IMR-90 (cell line): ENCODE measurements around the gene SCLY. TPM values are rescaled to one million over a fixed set of nuclear protein-coding genes. Genes with fewer than 3 reads are reported as not detected.

Source experiments
- ATAC-seq: fragments of 200-7000 bp; cut with Tn5 transposase; 2 replicates; pipeline ENCODE4 v1.9.1; 2020; ENCODE audit warnings: low read depth, mild to moderate bottlenecking, moderate library complexity
- BruUV-seq: library from RNA; stranded (reverse); fragments of 400-500 nt; replicated peaks from 2 replicates; lab custom pipeline; 2021; lab: Mats Ljungman, UMichigan
- CTCF ChIA-PET: fragments of 300-600 bp; formaldehyde crosslinking; extraction: SDS; loops from one replicate; lab custom pipeline; 2021; ENCODE audit warnings: antibody characterized with exemption; lab: Yijun Ruan, JAX
- POLR2A ChIA-PET: fragments of 300-600 bp; sonication (Branson Sonifier 250); formaldehyde crosslinking; loops from one replicate; lab custom pipeline; 2022; ENCODE audit warnings: antibody characterized with exemption; ENCODE audit not compliant: unreplicated experiment; lab: Charles Lee
- DNase-seq: peaks from one replicate; pipeline ENCODE4 v3.0.0; 2013
- H2AFZ ChIP-seq: replicated peaks from 2 replicates; pipeline ENCODE3; 2013; ENCODE audit warnings: low read length, mild to moderate bottlenecking; ENCODE audit not compliant: poor library complexity
- H2AK5ac ChIP-seq: 2 replicates; pipeline ENCODE4 v1.6.1; 2013; ENCODE audit warnings: low read depth, low read length, inconsistent platforms
- H2AK9ac ChIP-seq: replicated peaks from 2 replicates; pipeline ENCODE3; 2013; ENCODE audit warnings: mild to moderate bottlenecking, low read depth, low read length, moderate library complexity; ENCODE audit not compliant: poor library complexity
- H2BK120ac ChIP-seq: 2 replicates; pipeline ENCODE4 v1.6.1; 2013; ENCODE audit warnings: low read depth, low read length, inconsistent platforms
- H2BK15ac ChIP-seq: 3 replicates; pipeline ENCODE4 v1.6.1; 2013; ENCODE audit warnings: low read depth, low read length, inconsistent platforms
- H2BK20ac ChIP-seq: 2 replicates; pipeline ENCODE4 v1.6.1; 2013; ENCODE audit warnings: low read depth, mild to moderate bottlenecking, inconsistent platforms, low read length, moderate library complexity
- H2BK5ac ChIP-seq: 2 replicates; pipeline ENCODE4 v1.6.1; 2013; ENCODE audit warnings: mild to moderate bottlenecking, low read depth, low read length, inconsistent platforms; ENCODE audit not compliant: poor library complexity, severe bottlenecking
- H3K14ac ChIP-seq: replicated peaks from 2 replicates; pipeline ENCODE4 v1.6.1; 2013; ENCODE audit warnings: low read depth, low read length, inconsistent platforms
- H3K18ac ChIP-seq: 2 replicates; pipeline ENCODE4 v1.6.1; 2013; ENCODE audit warnings: low read depth, low read length, control low read depth
- H3K23ac ChIP-seq: 2 replicates; pipeline ENCODE4 v1.6.1; 2013; ENCODE audit warnings: low read depth, low read length, inconsistent platforms
- H3K27ac ChIP-seq: 2 replicates; pipeline ENCODE4 v1.5.1; 2013; ENCODE audit warnings: mild to moderate bottlenecking, control low read depth, low read length; ENCODE audit not compliant: insufficient read depth
- H3K27me3 ChIP-seq: 2 replicates; pipeline ENCODE4 v1.6.1; 2013; ENCODE audit warnings: low read length; ENCODE audit not compliant: control insufficient read depth, insufficient read depth
- H3K36me3 ChIP-seq: 2 replicates; pipeline ENCODE4 v1.6.1; 2013; ENCODE audit warnings: low read length, mixed read lengths; ENCODE audit not compliant: control insufficient read depth, insufficient read depth
- H3K4ac ChIP-seq: 2 replicates; pipeline ENCODE4 v1.6.1; 2013; ENCODE audit warnings: low read depth, low read length, inconsistent platforms
- H3K4me1 ChIP-seq: 2 replicates; pipeline ENCODE4 v1.6.1; 2013; ENCODE audit warnings: low read length, mixed read lengths; ENCODE audit not compliant: control insufficient read depth, insufficient read depth
- H3K4me2 ChIP-seq: 2 replicates; pipeline ENCODE4 v1.6.1; 2013; ENCODE audit warnings: low read depth, mild to moderate bottlenecking, control low read depth, low read length, moderate library complexity
- H3K4me3 ChIP-seq: 2 replicates; pipeline ENCODE4 v1.5.1; 2013; ENCODE audit warnings: low read depth, mild to moderate bottlenecking, control low read depth, low read length, moderate library complexity; ENCODE audit not compliant: insufficient read depth
- H3K56ac ChIP-seq: 2 replicates; pipeline ENCODE4 v1.6.1; 2013; ENCODE audit warnings: low read length, inconsistent platforms; ENCODE audit not compliant: insufficient read depth; ENCODE audit errors: extremely low read depth
- H3K79me1 ChIP-seq, 2 experiments: 2 replicates each; pipeline ENCODE4 v1.6.1; 2013; ENCODE audit warnings: low read length in 2 of 2, inconsistent platforms in 1 of 2, low read depth in 1 of 2
- H3K9ac ChIP-seq: 2 replicates; pipeline ENCODE4 v1.6.1; 2013; ENCODE audit warnings: low read depth, low read length, control low read depth
- H3K9me1 ChIP-seq: 2 replicates; pipeline ENCODE4 v1.6.1; 2013; ENCODE audit warnings: low read length, inconsistent platforms; ENCODE audit not compliant: insufficient read depth
- H3K9me3 ChIP-seq: 2 replicates; pipeline ENCODE4 v1.6.1; 2013; ENCODE audit warnings: low read length; ENCODE audit not compliant: control insufficient read depth, insufficient read depth
- H4K20me1 ChIP-seq: 2 replicates; pipeline ENCODE4 v1.6.1; 2013; ENCODE audit warnings: low read length, inconsistent platforms; ENCODE audit not compliant: insufficient read depth
- H4K5ac ChIP-seq: 2 replicates; pipeline ENCODE4 v1.6.1; 2013; ENCODE audit warnings: mild to moderate bottlenecking, low read depth, low read length, control low read depth
- H4K8ac ChIP-seq, 2 experiments: 2 replicates each; pipeline ENCODE4 v1.6.1; 2013; ENCODE audit warnings: low read depth in 2 of 2, low read length in 2 of 2, control low read depth in 1 of 2, inconsistent platforms in 1 of 2
- H4K91ac ChIP-seq: 2 replicates; pipeline ENCODE4 v1.6.1; 2013; ENCODE audit warnings: low read depth, low read length, inconsistent platforms; ENCODE audit not compliant: insufficient read depth
- BHLHE40 ChIP-seq: fragments of 150-350 bp; IDR thresholded peaks from 2 replicates; pipeline ENCODE4 v1.6.1; 2016; ENCODE audit warnings: mild to moderate bottlenecking, low read depth, low read length
- CEBPB ChIP-seq: IDR thresholded peaks from 2 replicates; pipeline ENCODE4 v1.6.1; 2012; ENCODE audit warnings: low read depth, low read length, improper control_type of control experiment
- CHD1 ChIP-seq: IDR thresholded peaks from 2 replicates; pipeline ENCODE4 v1.6.1; 2012; ENCODE audit warnings: low read depth, low read length, improper control_type of control experiment
- FOS ChIP-seq: fragments of 150-350 bp; IDR thresholded peaks from 2 replicates; pipeline ENCODE4 v1.6.1; 2016; ENCODE audit warnings: low read depth, low read length
- MAFK ChIP-seq: IDR thresholded peaks from 2 replicates; pipeline ENCODE4 v1.6.1; 2012; ENCODE audit warnings: low read depth, low read length, improper control_type of control experiment
- MAZ ChIP-seq: IDR thresholded peaks from 2 replicates; pipeline ENCODE4 v1.6.1; 2012; ENCODE audit warnings: low read depth, mild to moderate bottlenecking, low read length, improper control_type of control experiment, moderate library complexity, borderline replicate concordance
- NFE2L2 ChIP-seq: fragments of 150-350 bp; IDR thresholded peaks from 2 replicates; pipeline ENCODE4 v1.6.1; 2016; ENCODE audit warnings: low read depth, mild to moderate bottlenecking, low read length
- POLR2A ChIP-seq: IDR thresholded peaks from 2 replicates; pipeline ENCODE4 v1.6.1; 2012; ENCODE audit warnings: mild to moderate bottlenecking, low read depth, low read length
- RAD21 ChIP-seq: IDR thresholded peaks from 2 replicates; pipeline ENCODE4 v1.6.1; 2012; ENCODE audit warnings: low read length, improper control_type of control experiment
- RCOR1 ChIP-seq: IDR thresholded peaks from 2 replicates; pipeline ENCODE4 v1.6.1; 2012; ENCODE audit warnings: mild to moderate bottlenecking, low read length, improper control_type of control experiment; ENCODE audit not compliant: insufficient replicate concordance
- RFX5 ChIP-seq: IDR thresholded peaks from 2 replicates; pipeline ENCODE4 v1.8.0; 2012; ENCODE audit warnings: low read depth, mild to moderate bottlenecking, low read length, moderate library complexity
- SMC3 ChIP-seq: fragments of 150-350 bp; IDR thresholded peaks from 2 replicates; pipeline ENCODE4 v1.6.1; 2016; ENCODE audit warnings: low read depth, mild to moderate bottlenecking, antibody characterized with exemption, low read length, moderate library complexity
- USF2 ChIP-seq: fragments of 150-350 bp; IDR thresholded peaks from 2 replicates; pipeline ENCODE4 v1.6.1; 2017; ENCODE audit warnings: mild to moderate bottlenecking, antibody characterized with exemption, low read length, low read depth
- WGBS, 2 experiments: methylation state at CpG; one replicate each; pipeline versions ENCODE4 v1.1.5 to v1.1.7; 2013; ENCODE audit warnings: missing lambda C conversion rate in 2 of 2; ENCODE audit not compliant: insufficient read length in 1 of 2; ENCODE audit errors: extremely low coverage in 2 of 2; 5-methylcytosine and 5-hydroxymethylcytosine counted together
- dilution Hi-C: fragments of 300-500 bp; cut with HindIII; formaldehyde crosslinking; loops from one replicate; pipeline ENCODE4 v1.14.3; 2018; ENCODE audit warnings: low sequenced_read_pairs; ENCODE audit not compliant: unreplicated experiment
- in situ Hi-C: fragments of 300-500 bp; cut with MboI; formaldehyde crosslinking; loops from 3 replicates; pipeline ENCODE4 v1.14.3; 2019; ENCODE audit warnings: low sequenced_read_pairs, inconsistent platforms, mixed read lengths
- intact Hi-C: fragments of 100-400 bp; cut with micrococcal nuclease; formaldehyde crosslinking; loops from 2 replicates; pipeline ENCODE4 v1.10.0; 2022
- polyA plus RNA-seq, 3 experiments: library from polyadenylated mRNA; depleted of rRNA; stranded (reverse); fragments of >200 nt; gene quantifications; 2 replicates each; pipeline ENCODE4 v1.2.3, GENCODE V29; 2012; ENCODE audit warnings: low replicate concordance in 1 of 3
- total RNA-seq: library from RNA; depleted of rRNA; stranded (reverse); fragments of >200 nt; gene quantifications from 2 replicates; pipeline ENCODE4 v1.2.3, GENCODE V29; 2012
- TF ChIP-seq, protein P1 (sequence below): conservative IDR thresholded peaks from 2 replicates; pipeline ENCODE4 v1.5.1; 2012; ENCODE audit warnings: mild to moderate bottlenecking, low read depth, low read length, improper control_type of control experiment
- TF ChIP-seq, protein P2 (sequence below): fragments of 150-350 bp; IDR thresholded peaks from 2 replicates; pipeline ENCODE4 v1.6.1; 2016; ENCODE audit warnings: low read depth, mild to moderate bottlenecking, low read length, moderate library complexity, borderline replicate concordance

SCLY gene
- total and polyA plus RNA-seq, 2 of the 4 experiments (the other 2 are of a cell fraction), result 8.6 to 10.5 TPM

DNA sequence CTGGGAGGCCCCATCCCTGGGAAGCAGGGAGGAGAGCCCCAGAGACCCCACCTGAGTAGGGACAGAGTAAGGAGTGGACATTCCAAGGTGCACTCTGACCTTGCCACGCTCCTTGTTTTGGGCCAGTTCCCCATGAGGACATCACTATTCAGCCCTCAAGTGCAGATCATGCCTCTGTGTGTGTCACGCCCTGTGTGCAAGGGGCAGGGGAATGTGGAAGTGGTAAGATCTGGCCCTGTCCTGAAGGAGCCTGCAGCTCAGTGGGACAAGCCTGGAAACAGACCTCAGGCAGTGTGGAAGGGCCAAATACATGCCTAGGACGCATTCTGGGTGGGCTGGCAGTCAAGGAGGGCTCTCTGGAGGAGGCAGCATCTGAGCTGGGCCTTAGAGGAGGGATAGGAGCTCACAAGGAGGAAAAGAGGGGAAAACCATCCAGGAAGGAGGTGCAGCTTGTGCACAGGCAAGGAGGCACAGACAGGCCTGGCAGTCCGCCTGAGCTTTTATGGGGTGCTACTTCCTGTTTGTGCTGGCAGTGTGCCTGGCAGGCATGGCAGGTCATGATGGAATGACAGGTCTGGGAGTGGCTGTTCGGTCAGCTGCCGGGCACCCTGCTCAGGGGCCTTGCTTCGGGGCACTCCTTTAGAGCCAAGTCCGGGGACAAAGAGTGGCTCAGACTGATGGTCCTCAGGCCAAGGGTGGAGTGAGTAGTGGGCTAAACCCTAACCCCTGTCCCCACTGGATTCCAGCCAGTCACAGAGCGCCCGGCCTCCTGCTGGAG lies 80.9 kb downstream of the SCLY start:
- H3K4me2 ChIP-seq, result no peak overlapping the region
- H4K5ac ChIP-seq, result no peak overlapping the region; the same call in 1 of the 2 replicates
- peak overlapping the region; percentile 67 for H2AFZ ChIP-seq
- no peaks in the 10 kb centered on the region for H3K27me3 ChIP-seq
- in situ Hi-C loops (no loop called here), intact Hi-C loops (no loop called here), dilution Hi-C loops (no loop called here)
- H3K9me1 ChIP-seq, result 0 out of 2 replicates have a peak, but pooled peaks cover 14% of the 10 kb centered on the region
- H3K14ac ChIP-seq, result no peak overlapping the region
- peak overlapping the region; percentile 79 for H4K91ac ChIP-seq
- H3K27ac ChIP-seq, result no peak overlapping the region
- peak overlapping the region; percentile 33 for H2AK9ac ChIP-seq
- H3K79me1 ChIP-seq, result no peaks in the 10 kb centered on the region
- H4K8ac ChIP-seq, result peak overlapping the region; percentile 8 to 18; a peak in 2 of 4 replicates
- H3K4ac ChIP-seq, result peak overlapping the region; percentile 92
- no peak overlapping the region for H3K4me3 ChIP-seq
- peaks cover 23% of the 10 kb centered on the region for H3K4me1 ChIP-seq
- H4K20me1 ChIP-seq, result no peaks in the 10 kb centered on the region
- H3K18ac ChIP-seq, result no peak overlapping the region
- H2BK120ac ChIP-seq, result peak overlapping the region; percentile 95
- BruUV-seq, result no TSS peak
- H3K36me3 ChIP-seq, result no peaks in the 10 kb centered on the region
- no CpG with 5 or more reads among the region's 10 CpGs for WGBS, 2 experiments
- H2BK5ac ChIP-seq, result no peak overlapping the region
- H2BK15ac ChIP-seq, result peak overlapping the region; percentile 44
- peak overlapping the region; percentile 8; the same call in 1 of the 2 replicates for H3K23ac ChIP-seq
- ATAC-seq (no peak), DNase-seq (no peak)
- no peak overlapping the region for H3K9ac ChIP-seq
- H2AK5ac ChIP-seq, result peak overlapping the region; percentile 95
- no peak overlapping the region for H3K56ac ChIP-seq
- ChIA-PET CTCF (interaction anchor here (0.8 to 0.9 kb wide), 2 partner anchors 26 to 284 kb away, joined by 3 read pairs; no protein-coding TSS in a partner anchor), POLR2A (no interaction called here)
- H3K9me3 ChIP-seq, result no peaks in the 10 kb centered on the region
- 0 out of 2 replicates have a peak overlapping the region, but pooled peaks have one; percentile 55 for H2BK20ac ChIP-seq
- TF ChIP-seq POLR2A, result no peak
- TF ChIP-seq, protein P1, sequence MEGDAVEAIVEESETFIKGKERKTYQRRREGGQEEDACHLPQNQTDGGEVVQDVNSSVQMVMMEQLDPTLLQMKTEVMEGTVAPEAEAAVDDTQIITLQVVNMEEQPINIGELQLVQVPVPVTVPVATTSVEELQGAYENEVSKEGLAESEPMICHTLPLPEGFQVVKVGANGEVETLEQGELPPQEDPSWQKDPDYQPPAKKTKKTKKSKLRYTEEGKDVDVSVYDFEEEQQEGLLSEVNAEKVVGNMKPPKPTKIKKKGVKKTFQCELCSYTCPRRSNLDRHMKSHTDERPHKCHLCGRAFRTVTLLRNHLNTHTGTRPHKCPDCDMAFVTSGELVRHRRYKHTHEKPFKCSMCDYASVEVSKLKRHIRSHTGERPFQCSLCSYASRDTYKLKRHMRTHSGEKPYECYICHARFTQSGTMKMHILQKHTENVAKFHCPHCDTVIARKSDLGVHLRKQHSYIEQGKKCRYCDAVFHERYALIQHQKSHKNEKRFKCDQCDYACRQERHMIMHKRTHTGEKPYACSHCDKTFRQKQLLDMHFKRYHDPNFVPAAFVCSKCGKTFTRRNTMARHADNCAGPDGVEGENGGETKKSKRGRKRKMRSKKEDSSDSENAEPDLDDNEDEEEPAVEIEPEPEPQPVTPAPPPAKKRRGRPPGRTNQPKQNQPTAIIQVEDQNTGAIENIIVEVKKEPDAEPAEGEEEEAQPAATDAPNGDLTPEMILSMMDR, result no peak
- TF ChIP-seq MAZ, result no peak
- TF ChIP-seq RCOR1, result no peak
- no peak for TF ChIP-seq SMC3
- no peak for TF ChIP-seq RFX5
- TF ChIP-seq BHLHE40, result no peak
- TF ChIP-seq FOS, result no peak
- TF ChIP-seq NFE2L2, result no peak
- TF ChIP-seq RAD21, result no peak
- TF ChIP-seq MAFK, result no peak
- TF ChIP-seq, protein P2, sequence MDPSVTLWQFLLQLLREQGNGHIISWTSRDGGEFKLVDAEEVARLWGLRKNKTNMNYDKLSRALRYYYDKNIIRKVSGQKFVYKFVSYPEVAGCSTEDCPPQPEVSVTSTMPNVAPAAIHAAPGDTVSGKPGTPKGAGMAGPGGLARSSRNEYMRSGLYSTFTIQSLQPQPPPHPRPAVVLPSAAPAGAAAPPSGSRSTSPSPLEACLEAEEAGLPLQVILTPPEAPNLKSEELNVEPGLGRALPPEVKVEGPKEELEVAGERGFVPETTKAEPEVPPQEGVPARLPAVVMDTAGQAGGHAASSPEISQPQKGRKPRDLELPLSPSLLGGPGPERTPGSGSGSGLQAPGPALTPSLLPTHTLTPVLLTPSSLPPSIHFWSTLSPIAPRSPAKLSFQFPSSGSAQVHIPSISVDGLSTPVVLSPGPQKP, result no peak
- no peak for TF ChIP-seq USF2
- no peak for TF ChIP-seq CHD1
- TF ChIP-seq CEBPB, result no peak
